HCT116 (cell line): ENCODE measurements around the gene CMIP. TPM values are rescaled to one million over a fixed set of nuclear protein-coding genes. Genes with fewer than 3 reads are reported as not detected.

Source experiments
- ATAC-seq: fragments of 200-7000 bp; cut with Tn5 transposase; 2 replicates; pipeline ENCODE4 v1.9.1; 2020; ENCODE audit warnings: mild to moderate bottlenecking, moderate library complexity
- BruUV-seq: library from RNA; stranded (reverse); fragments of 400-500 nt; replicated peaks from 2 replicates; lab custom pipeline; 2021; lab: Mats Ljungman, UMichigan
- CTCF ChIA-PET: fragments of 300-600 bp; sonication (Branson Sonifier 250); formaldehyde crosslinking; loops from one replicate; lab custom pipeline; 2021; ENCODE audit warnings: antibody characterized with exemption; lab: Charles Lee
- POLR2A ChIA-PET: fragments of 300-600, 350-600 bp; sonication (Branson Sonifier 250); formaldehyde crosslinking; loops from one replicate; lab custom pipeline; 2021; ENCODE audit warnings: antibody characterized with exemption; lab: Charles Lee
- RAD21 ChIA-PET, 2 experiments: fragments of 300-600 bp; sonication (Branson Sonifier 250); formaldehyde crosslinking; loops; one replicate each; lab custom pipeline; 2023; ENCODE audit warnings: low total read pairs in 2 of 2; ENCODE audit not compliant: uncharacterized antibody in 2 of 2, unreplicated experiment in 2 of 2, low non-redundant PET in 1 of 2; lab: Charles Lee
- DNase-seq: peaks from one replicate; pipeline ENCODE4 v3.0.0-alpha.2; 2010; ENCODE audit warnings: low read depth, low spot score
- H2AFZ ChIP-seq: fragments of 200-600 bp; shearing (Covaris generic), sonication (generic); 2 replicates; pipeline ENCODE4 v1.6.1; 2017; ENCODE audit warnings: low read depth, mixed run types, mixed read lengths, antibody characterized with exemption, low read length; ENCODE audit not compliant: poor library complexity, severe bottlenecking
- H3K27ac ChIP-seq: 2 replicates; pipeline ENCODE4 v1.5.1; 2012; ENCODE audit warnings: low read depth, low read length
- H3K27me3 ChIP-seq: fragments of 200-600 bp; sonication (generic); 2 replicates; pipeline ENCODE4 v1.6.1; 2016; ENCODE audit warnings: mixed run types, low read length, mixed read lengths; ENCODE audit not compliant: insufficient read depth
- H3K36me3 ChIP-seq, 2 experiments: fragments of 200-500 bp in 1 of 2; fragments of 200-600 bp in 1 of 2; sonication (Bioruptor generic) in 1 of 2; sonication (generic) in 1 of 2; 2 replicates each; pipeline versions ENCODE4 v1.5.1 to v1.6.1; 2014 to 2016; ENCODE audit warnings: low read length in 2 of 2, inconsistent platforms in 1 of 2, mixed read lengths in 1 of 2, mixed run types in 1 of 2; ENCODE audit not compliant: insufficient read depth in 2 of 2, control insufficient read depth in 1 of 2
- H3K4me1 ChIP-seq, 2 experiments: fragments of 200-600 bp in 1 of 2; sonication (generic) in 1 of 2; 2 replicates each; pipeline versions ENCODE4 v1.5.1 to v1.6.1; 2012 to 2017; ENCODE audit warnings: low read length in 2 of 2, inconsistent platforms in 1 of 2, mild to moderate bottlenecking in 1 of 2, mixed read lengths in 1 of 2, mixed run types in 1 of 2, moderate library complexity in 1 of 2; ENCODE audit not compliant: insufficient read depth in 2 of 2, control insufficient read depth in 1 of 2
- H3K4me2 ChIP-seq: fragments of 200-600 bp; sonication (generic); 2 replicates; pipeline ENCODE4 v1.6.1; 2017; ENCODE audit warnings: mixed run types, low read length, mixed read lengths
- H3K4me3 ChIP-seq, 2 experiments: fragments of 200-600 bp in 1 of 2; sonication (generic) in 1 of 2; replicated peaks in 1 of 2; 2 replicates each; pipeline ENCODE4 v1.5.1; 2011 to 2016; ENCODE audit warnings: low read length in 2 of 2, control low read depth in 1 of 2, low read depth in 1 of 2, mild to moderate bottlenecking in 1 of 2, mixed read lengths in 1 of 2, mixed run types in 1 of 2
- H3K79me2 ChIP-seq: fragments of 200-600 bp; sonication (generic); 2 replicates; pipeline ENCODE4 v1.6.1; 2017; ENCODE audit warnings: mild to moderate bottlenecking, mixed run types, low read length, moderate library complexity, mixed read lengths; ENCODE audit not compliant: insufficient read depth
- H3K9ac ChIP-seq: fragments of 200-600 bp; sonication (generic); 2 replicates; pipeline ENCODE4 v1.6.1; 2016; ENCODE audit warnings: low read length, mixed read lengths
- H3K9me2 ChIP-seq: fragments of 200-600 bp; sonication (generic), shearing (Covaris generic); 2 replicates; pipeline ENCODE4 v1.6.1; 2017; ENCODE audit warnings: mixed run types, mild to moderate bottlenecking, moderate library complexity; ENCODE audit not compliant: insufficient read depth
- H3K9me3 ChIP-seq, 2 experiments: fragments of 200-500 bp in 1 of 2; fragments of 200-600 bp in 1 of 2; sonication (Bioruptor generic) in 1 of 2; sonication (generic) in 1 of 2; 2 replicates each; pipeline ENCODE4 v1.6.1; 2014 to 2017; ENCODE audit warnings: low read length in 2 of 2, mixed read lengths in 2 of 2, inconsistent platforms in 1 of 2, low read depth in 1 of 2, mild to moderate bottlenecking in 1 of 2, mixed run types in 1 of 2, moderate library complexity in 1 of 2; ENCODE audit not compliant: control insufficient read depth in 1 of 2, insufficient read depth in 1 of 2
- H4K20me1 ChIP-seq: fragments of 200-600 bp; sonication (generic), shearing (Covaris generic); 2 replicates; pipeline ENCODE4 v1.6.1; 2017; ENCODE audit warnings: mixed run types, mild to moderate bottlenecking, moderate library complexity; ENCODE audit not compliant: insufficient read depth
- CEBPB ChIP-seq: IDR thresholded peaks from 2 replicates; pipeline ENCODE4 v1.6.1; 2012; ENCODE audit warnings: low read depth
- EGR1 ChIP-seq: IDR thresholded peaks from 2 replicates; pipeline ENCODE4 v1.6.1; 2012; ENCODE audit warnings: low read depth
- EZH2phosphoT487 ChIP-seq: fragments of 200-600 bp; IDR thresholded peaks from 2 replicates; pipeline ENCODE4 v1.6.1; 2018; ENCODE audit warnings: antibody characterized with exemption, borderline replicate concordance
- POLR2A ChIP-seq: IDR thresholded peaks from 2 replicates; pipeline ENCODE4 v1.7.0; 2011; ENCODE audit warnings: borderline replicate concordance; ENCODE audit not compliant: insufficient read depth, insufficient read length; ENCODE audit errors: extremely low read depth
- TCF7L2 ChIP-seq: IDR thresholded peaks from 2 replicates; pipeline ENCODE4 v1.7.0; 2011; ENCODE audit warnings: borderline replicate concordance, inconsistent platforms; ENCODE audit not compliant: insufficient read depth, insufficient read length; ENCODE audit errors: extremely low read depth
- ZFX ChIP-seq: fragments of 450-650 bp; IDR thresholded peaks from 2 replicates; pipeline ENCODE4 v1.6.1; 2017
- intact Hi-C: fragments of 100-400 bp; cut with micrococcal nuclease; formaldehyde crosslinking; loops from 2 replicates; pipeline ENCODE4 v1.10.0; 2022
- total RNA-seq: library from RNA; stranded (reverse); gene quantifications from one replicate; pipeline ENCODE4 v1.2.1, GENCODE V29; 2021; ENCODE audit not compliant: unreplicated experiment

CMIP gene
- total RNA-seq, 1 experiment from 2014 or later = 64.6 TPM

- Histone ChIP-seq H3K4me3 (no peak overlapping the region), H3K9ac (no peak overlapping the region), H3K27me3 (no peaks in the 10 kb centered on the region), H3K4me1 (peaks cover 52 to 85% of the 10 kb centered on the region in 2 experiments), H4K20me1 (peaks cover 15% of the 10 kb centered on the region; the same call in 1 of the 2 replicates), H3K79me2 (peaks cover 98% of the 10 kb centered on the region), H3K36me3 (peaks cover 0 to 4% of the 10 kb centered on the region in 2 experiments; a peak in 1 of 4 replicates), H3K9me3 (no peaks in the 10 kb centered on the region), H2AFZ (no peak overlapping the region), H3K9me2 (no peaks in the 10 kb centered on the region), H3K27ac (no peak overlapping the region), H3K4me2 (no peak overlapping the region)
- ChIA-PET RAD21 (no interaction called here), CTCF (no interaction called here), POLR2A (no interaction called here)
- intact Hi-C loops = no loop called here
- TF ChIP-seq ZFX (no peak), POLR2A (no peak), TCF7L2 (no peak)
- no peak for ATAC-seq
- no TSS peak for BruUV-seq
- no peak for DNase-seq
Observed at GRCh38 chr16:81558077-81558443, 113.5 kb downstream of the CMIP start.

- Histone ChIP-seq H2AFZ (no peak overlapping the region), H3K4me3 (no peak overlapping the region), H3K4me2 (peak overlapping the region; percentile 31; the same call in 1 of the 2 replicates), H4K20me1 (peaks cover 15% of the 10 kb centered on the region; the same call in 1 of the 2 replicates), H3K9ac (no peak overlapping the region), H3K79me2 (peaks cover 98% of the 10 kb centered on the region), H3K9me3 (no peaks in the 10 kb centered on the region), H3K27ac (no peak overlapping the region), H3K27me3 (no peaks in the 10 kb centered on the region), H3K36me3 (peaks cover 0 to 4% of the 10 kb centered on the region in 2 experiments; a peak in 1 of 4 replicates), H3K9me2 (no peaks in the 10 kb centered on the region), H3K4me1 (peaks cover 50 to 79% of the 10 kb centered on the region in 2 experiments)
- intact Hi-C loops = no loop called here
- ATAC-seq (no peak), DNase-seq (no peak)
- TF ChIP-seq POLR2A (no peak), CEBPB (no peak), EZH2phosphoT487 (no peak), EGR1 (no peak)
- ChIA-PET POLR2A (no interaction called here), RAD21 (no interaction called here), CTCF (no interaction called here)
- no TSS peak for BruUV-seq
Observed at GRCh38 chr16:81558444-81559175, 114.0 kb downstream of the CMIP start.
